RWPE2 (cell line): ENCODE measurements around the gene LCE2A.

Source experiments
- ATAC-seq: fragments of 200-7000 bp; cut with Tn5 transposase; 3 replicates; pipeline ENCODE4 v1.9.1; 2021; ENCODE audit warnings: low read depth
- DNase-seq: peaks from one replicate; pipeline ENCODE4 v3.0.0-alpha.2; 2020; ENCODE audit warnings: low spot score
- H3K27ac ChIP-seq: fragments of 450-650 bp; 2 replicates; pipeline ENCODE4 v1.5.1; 2017; ENCODE audit warnings: mild to moderate bottlenecking; ENCODE audit not compliant: poor library complexity, severe bottlenecking
- H3K27me3 ChIP-seq: fragments of 250-450 bp; sonication (Bioruptor Pico); 2 replicates; pipeline ENCODE4 v1.5.1; 2021; ENCODE audit warnings: mild to moderate bottlenecking, moderate library complexity; ENCODE audit not compliant: insufficient read depth, poor library complexity, severe bottlenecking
- H3K36me3 ChIP-seq: fragments of 250-450 bp; sonication (Bioruptor Pico); 2 replicates; pipeline ENCODE4 v1.5.1; 2020; ENCODE audit warnings: low read depth, mild to moderate bottlenecking, moderate library complexity
- H3K4me1 ChIP-seq: fragments of 250-450 bp; sonication (Bioruptor Pico); 2 replicates; pipeline ENCODE4 v1.5.1; 2021; ENCODE audit warnings: mild to moderate bottlenecking, moderate library complexity; ENCODE audit not compliant: insufficient read depth, poor library complexity, severe bottlenecking
- H3K4me3 ChIP-seq: fragments of 250-450 bp; sonication (Bioruptor Pico); 2 replicates; pipeline ENCODE4 v1.5.1; 2021; ENCODE audit warnings: mild to moderate bottlenecking, moderate library complexity; ENCODE audit not compliant: severe bottlenecking
- H3K9me3 ChIP-seq: fragments of 250-450 bp; sonication (Bioruptor Pico); 2 replicates; pipeline ENCODE4 v1.5.1; 2021; ENCODE audit warnings: mild to moderate bottlenecking, moderate library complexity; ENCODE audit not compliant: severe bottlenecking
- CTCF ChIP-seq: fragments of 450-650 bp; IDR thresholded peaks from one replicate; pipeline ENCODE4 v1.5.1; 2017; ENCODE audit warnings: mild to moderate bottlenecking, moderate library complexity; ENCODE audit not compliant: poor library complexity, severe bottlenecking

The LCE2A gene

GRCh38 chr1:152747831-152748230 is 49.7 kb downstream of the LCE2A start:
- no peak for ATAC-seq
- H3K27me3 ChIP-seq, result no peaks in the 10 kb centered on the region

More at GRCh38 chr1:152747831-152748230, 49.7 kb downstream of the LCE2A start:
- H3K36me3 ChIP-seq, result no peaks in the 10 kb centered on the region
- DNase-seq, result no peak
- no peaks in the 10 kb centered on the region for H3K9me3 ChIP-seq
- TF ChIP-seq CTCF, result no peak
- H3K4me1 ChIP-seq, result peaks cover 38% of the 10 kb centered on the region
- H3K27ac ChIP-seq, result no peak overlapping the region
- H3K4me3 ChIP-seq, result no peak overlapping the region
